Upper lobe of right lung (tissue), 1 donor: ENCODE data around the gene MYOCD. TPM values are rescaled to one million over a fixed set of nuclear protein-coding genes. Genes with fewer than 3 reads are reported as not detected.

Experiments used
- ATAC-seq: fragments of 200-7000 bp; cut with Tn5 transposase; one replicate; pipeline ENCODE4 v1.9.1; 2020; ENCODE audit warnings: mild to moderate bottlenecking, moderate library complexity
- DNase-seq: peaks from one replicate; pipeline ENCODE4 v3.0.0-alpha.2; 2020
- H3K27ac ChIP-seq: fragments of 200-600 bp; one replicate; pipeline ENCODE4 v1.8.0; 2022
- H3K27me3 ChIP-seq: fragments of 200-600 bp; one replicate; pipeline ENCODE4 v1.8.0; 2022; ENCODE audit warnings: mild to moderate bottlenecking
- H3K36me3 ChIP-seq: fragments of 200-600 bp; one replicate; pipeline ENCODE4 v1.8.0; 2022
- H3K4me1 ChIP-seq: fragments of 200-600 bp; one replicate; pipeline ENCODE4 v1.8.0; 2022
- H3K4me3 ChIP-seq: fragments of 200-600 bp; one replicate; pipeline ENCODE4 v1.8.0; 2022; ENCODE audit warnings: mild to moderate bottlenecking
- H3K9me3 ChIP-seq: fragments of 200-600 bp; one replicate; pipeline ENCODE4 v1.8.0; 2022
- CTCF ChIP-seq: fragments of 200-600 bp; IDR thresholded peaks from one replicate; pipeline ENCODE4 v1.8.0; 2022; ENCODE audit warnings: antibody characterized with exemption
- intact Hi-C: fragments of 100-400 bp; cut with DNase I; formaldehyde crosslinking; loops from one replicate; pipeline ENCODE4 v1.11.0; 2022
- total RNA-seq: library from RNA; stranded (reverse); fragmentation: NEBNext Ultra II Directional; extraction: Animal tissue kit (Norgen Biotek cat#: 25700); gene quantifications from one replicate; pipeline ENCODE4 v1.2.1, GENCODE V29; 2021
- donor health status: DM: no; HTN: yes; CAD: no; lungs with severe emphysema.

The MYOCD gene
- total RNA-seq, 1 donor from 2014 or later: 4.1 TPM

DNA sequence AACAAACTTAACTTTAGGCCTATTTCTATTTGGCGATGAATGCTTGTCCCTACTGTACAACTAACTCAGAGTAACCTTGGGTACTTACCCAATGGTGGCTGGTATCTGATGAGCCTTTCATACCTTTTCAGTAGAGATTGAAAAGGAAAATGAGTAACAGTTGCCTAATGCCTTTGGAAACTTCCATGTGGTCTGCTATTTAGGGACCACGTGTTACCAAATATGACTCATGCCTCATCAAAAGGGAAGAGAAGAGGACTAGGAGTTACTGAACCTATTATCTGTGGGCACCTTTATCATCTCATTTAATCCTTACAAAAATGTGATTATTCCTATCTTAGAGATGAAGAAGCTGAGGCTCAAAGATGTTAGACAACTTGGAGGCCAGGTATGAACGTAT is 8.1 kb downstream of the MYOCD start:
- Histone ChIP-seq H3K4me1 (no peaks in the 10 kb centered on the region), H3K9me3 (no peaks in the 10 kb centered on the region), H3K4me3 (no peak overlapping the region), H3K36me3 (no peaks in the 10 kb centered on the region), H3K27ac (no peak overlapping the region), H3K27me3 (no peaks in the 10 kb centered on the region)
- DNase-seq (no peak), ATAC-seq (no peak)
- intact Hi-C loops: no loop called here
- TF ChIP-seq CTCF: no peak

DNA sequence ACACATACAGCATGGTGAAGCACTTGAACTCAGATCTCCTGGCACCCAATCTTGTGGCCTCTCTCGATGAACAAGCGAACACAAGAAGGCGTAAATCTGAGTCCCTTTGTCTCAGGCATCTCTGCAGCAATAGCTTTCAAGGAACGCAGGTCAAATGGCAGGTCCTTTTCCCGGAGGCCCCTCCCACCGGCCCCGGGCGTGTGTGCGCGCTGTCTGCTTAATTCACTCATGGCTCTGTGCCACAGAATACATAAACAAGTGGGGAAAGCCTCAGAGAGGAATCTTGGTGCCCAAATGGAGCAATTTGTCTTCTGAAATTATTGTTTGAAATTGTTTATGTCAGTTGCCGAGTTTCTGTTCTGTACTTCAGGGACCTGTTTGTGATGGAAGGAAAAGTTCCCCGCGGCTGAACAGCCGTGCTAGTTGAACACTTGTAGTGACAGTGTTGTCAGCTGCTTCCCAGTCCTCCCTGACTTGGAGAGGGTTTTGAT is 14.8 kb downstream of the MYOCD start:
- no peak overlapping the region for H3K4me3 ChIP-seq
- intact Hi-C loops: no loop called here
- DNase-seq: no peak
- no peaks in the 10 kb centered on the region for H3K9me3 ChIP-seq
- no peak overlapping the region for H3K27ac ChIP-seq
- H3K27me3 ChIP-seq: no peaks in the 10 kb centered on the region
- TF ChIP-seq CTCF: no peak
- no peaks in the 10 kb centered on the region for H3K4me1 ChIP-seq
- ATAC-seq: no peak
- H3K36me3 ChIP-seq: no peaks in the 10 kb centered on the region

GRCh38 chr17:12680993-12681392 is 15.3 kb downstream of the MYOCD start:
- Histone ChIP-seq H3K27me3 (no peaks in the 10 kb centered on the region), H3K9me3 (no peaks in the 10 kb centered on the region), H3K4me3 (no peak overlapping the region), H3K4me1 (no peaks in the 10 kb centered on the region), H3K36me3 (no peaks in the 10 kb centered on the region), H3K27ac (no peak overlapping the region)
- ATAC-seq (no peak), DNase-seq (no peak)
- TF ChIP-seq CTCF: no peak
- intact Hi-C loops: no loop called here

DNA sequence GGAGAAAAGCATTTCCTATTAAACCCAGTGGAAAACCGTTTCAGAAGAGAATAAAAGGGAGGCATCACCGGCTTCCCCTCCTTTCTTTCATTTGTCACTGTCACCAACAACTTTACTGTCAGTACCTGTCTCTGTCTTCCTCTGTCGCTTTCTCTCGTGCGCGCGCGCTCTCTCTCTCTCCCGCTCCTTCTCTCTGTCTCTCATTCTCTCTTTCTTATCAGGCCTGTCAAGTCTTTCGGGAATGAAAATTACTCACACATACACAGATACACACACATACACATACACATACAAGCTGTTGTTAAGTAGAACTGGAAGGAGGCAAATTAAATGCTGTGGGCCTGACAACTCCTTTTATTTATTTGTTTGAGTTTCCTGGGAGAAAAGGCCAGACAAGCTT is 17.6 kb downstream of the MYOCD start:
- H3K27me3 ChIP-seq: no peaks in the 10 kb centered on the region
- TF ChIP-seq CTCF: no peak
- intact Hi-C loops: no loop called here

DNA sequence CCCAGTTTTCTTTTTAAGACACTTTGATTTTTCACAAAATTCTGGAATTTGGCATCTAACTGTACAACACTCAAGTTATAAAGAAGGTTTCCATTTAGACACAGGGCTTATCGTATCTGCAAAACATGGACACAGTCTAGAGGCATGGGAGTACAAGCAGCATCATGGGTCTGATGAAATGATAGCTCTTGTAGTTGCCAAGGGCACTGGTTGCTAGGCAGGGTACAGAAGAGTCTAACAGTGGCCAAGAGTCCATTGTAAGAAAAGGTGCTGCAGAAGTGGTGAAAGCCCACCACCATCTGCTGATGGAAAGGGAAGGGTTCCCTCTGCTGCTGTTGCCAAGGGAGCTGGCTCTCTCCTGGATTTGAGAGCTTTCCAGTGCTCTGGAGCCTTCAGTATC is 20.8 kb downstream of the MYOCD start:
- H3K4me3 ChIP-seq: no peak overlapping the region

More for the DNA sequence above, 17.6 kb downstream of the MYOCD start:
- Histone ChIP-seq H3K4me1 (no peaks in the 10 kb centered on the region), H3K9me3 (no peaks in the 10 kb centered on the region), H3K27ac (no peak overlapping the region), H3K4me3 (no peak overlapping the region), H3K36me3 (no peaks in the 10 kb centered on the region)
- ATAC-seq (no peak), DNase-seq (no peak)

More for the DNA sequence above, 20.8 kb downstream of the MYOCD start:
- Histone ChIP-seq H3K27me3 (no peaks in the 10 kb centered on the region), H3K27ac (no peak overlapping the region), H3K36me3 (no peaks in the 10 kb centered on the region), H3K9me3 (no peaks in the 10 kb centered on the region), H3K4me1 (no peaks in the 10 kb centered on the region)
- ATAC-seq (no peak), DNase-seq (no peak)
- TF ChIP-seq CTCF: no peak
- intact Hi-C loops: no loop called here
